HG03064 (cell line): ENCODE data around the gene SMURF2.
"Not testable (repeated sequence)": the region's sequence is repeated elsewhere in the genome, so short reads cannot be mapped to it uniquely, and the experiment has no call there.

Experiments
- ATAC-seq: cut with Tn5 transposase; IDR thresholded peaks from one replicate; pipeline ENCODE4 v1.9.1; 2021; ENCODE audit warnings: low read depth; ENCODE audit not compliant: unreplicated experiment

The SMURF2 gene

GRCh38 chr17:64634218-64634617 is 27.9 kb downstream of the SMURF2 start:
- no peak for ATAC-seq

DNA sequence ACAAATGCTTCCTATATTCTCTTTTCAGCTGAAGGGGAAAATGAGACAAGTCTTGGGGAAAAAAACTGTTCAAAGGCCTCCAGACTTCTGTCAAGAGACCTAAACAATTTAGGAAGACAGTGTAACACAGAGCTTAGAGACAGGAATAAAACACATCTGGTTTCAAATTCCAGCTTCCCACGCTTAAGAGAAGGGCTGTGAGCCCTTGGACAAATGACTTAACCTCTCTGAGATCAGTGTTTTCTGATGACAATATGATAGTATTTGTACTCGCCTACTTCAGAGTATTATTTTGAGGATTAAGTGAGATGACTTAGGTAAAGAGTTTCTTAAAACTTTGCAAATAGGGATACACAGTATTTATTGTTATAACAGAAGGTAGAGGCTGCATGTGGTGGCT is 29.5 kb downstream of the SMURF2 start:
- ATAC-seq: no peak

DNA sequence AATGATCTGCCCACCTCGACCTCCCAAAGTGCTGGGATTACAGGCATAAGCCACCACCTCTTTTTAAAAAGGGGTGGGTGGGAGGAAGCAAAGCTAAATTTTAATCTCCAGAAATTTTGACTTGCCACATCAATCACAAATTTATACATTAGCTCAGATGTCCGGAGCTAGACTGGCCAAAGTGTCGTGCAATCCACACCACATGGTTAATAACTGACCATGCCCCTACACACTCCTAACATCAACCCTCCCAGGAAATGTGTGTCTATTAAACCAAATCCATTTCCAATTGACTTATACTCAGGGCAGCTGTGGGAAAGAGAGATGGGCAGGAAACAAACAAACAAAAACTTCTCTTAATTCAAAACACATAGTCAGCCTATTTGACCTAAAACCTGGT is 29.9 kb downstream of the SMURF2 start:
- no peak for ATAC-seq

DNA sequence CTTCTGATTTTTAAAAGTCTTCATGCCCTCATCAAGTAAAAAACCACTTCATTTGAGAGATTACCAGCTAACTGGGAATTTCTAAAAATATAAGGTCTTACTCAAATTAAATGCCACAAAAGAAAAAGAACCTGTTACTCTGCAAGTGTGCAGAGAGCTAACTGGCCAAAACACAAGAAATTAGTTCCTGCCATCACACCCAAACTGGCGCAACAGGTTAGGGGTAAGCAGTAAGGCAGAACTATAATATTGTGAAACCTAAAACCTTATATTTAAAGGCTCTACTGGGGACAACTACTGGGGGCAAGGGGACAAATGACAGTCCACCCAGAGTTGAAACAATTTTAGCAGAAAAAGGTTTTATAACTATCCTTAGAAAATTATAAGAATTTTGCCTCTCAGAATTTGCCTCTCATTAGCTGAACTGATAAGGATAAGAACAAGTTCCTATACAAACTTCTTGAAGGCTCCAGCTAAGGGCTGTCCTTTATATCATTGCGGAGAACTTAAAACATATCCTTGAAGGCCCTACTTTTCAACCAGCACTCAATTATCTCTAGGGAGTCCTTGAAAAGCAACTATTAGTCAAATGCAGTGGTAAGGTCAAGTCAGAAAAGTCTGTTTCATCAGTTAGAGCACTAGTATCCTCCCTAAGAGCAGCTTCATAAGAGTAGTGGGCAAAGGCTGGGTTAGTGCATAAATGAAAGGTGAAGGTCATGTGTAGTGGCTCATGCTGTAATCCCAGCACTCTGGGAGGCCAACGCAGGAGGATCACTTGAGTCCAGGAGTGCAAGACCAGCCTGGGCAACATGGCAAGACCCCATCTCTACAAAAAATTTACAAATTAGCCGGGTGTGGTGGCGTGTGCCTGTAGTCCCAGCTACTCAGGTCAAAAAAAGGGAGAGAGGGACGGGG is 31.5 kb downstream of the SMURF2 start:
- ATAC-seq: no peak

DNA sequence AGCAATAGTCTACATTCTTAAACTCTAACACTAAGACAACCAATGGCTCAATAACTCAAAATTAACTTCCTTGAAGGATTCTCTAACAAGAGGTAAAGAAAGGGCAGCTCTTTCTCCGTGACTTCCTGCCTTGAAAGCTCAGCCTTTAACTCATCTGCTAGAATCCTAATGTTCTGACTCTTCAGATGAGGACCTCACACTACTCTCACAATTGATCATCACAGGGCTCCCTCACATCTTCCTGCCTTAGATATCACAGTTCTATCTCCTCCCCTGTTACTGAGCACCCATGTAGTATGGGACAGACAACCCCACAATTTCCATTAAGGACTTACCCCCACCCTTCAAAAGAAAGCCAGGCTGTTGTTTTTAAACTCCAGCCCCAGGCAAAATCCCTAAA is 33.5 kb downstream of the SMURF2 start:
- no peak for ATAC-seq

- no peak for ATAC-seq
These were observed 34.3 kb downstream of the SMURF2 start for GRCh38 chr17:64627797-64628196.

GRCh38 chr17:64626827-64627226 is 35.3 kb downstream of the SMURF2 start:
- no peak for ATAC-seq

DNA sequence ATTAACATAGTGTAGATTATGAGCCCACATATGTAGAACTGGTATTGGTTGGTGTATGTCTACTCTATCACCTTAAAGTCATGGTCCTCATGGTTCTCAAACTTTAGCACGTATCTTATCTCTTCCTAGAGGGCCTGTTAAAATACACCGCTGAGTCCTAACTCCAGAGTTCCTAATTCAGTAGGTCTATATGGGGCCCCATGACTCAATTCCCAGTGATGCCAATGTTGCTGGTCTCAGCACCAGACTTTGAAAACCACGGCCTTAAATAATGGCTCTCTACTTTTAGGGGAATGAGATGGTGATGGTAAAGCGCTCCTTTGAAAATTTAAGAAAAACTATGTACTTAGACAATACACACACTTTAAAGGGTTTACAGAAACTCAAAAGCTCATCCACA is 36.6 kb downstream of the SMURF2 start:
- no peak for ATAC-seq

GRCh38 chr17:64622931-64623654 is 39.0 kb downstream of the SMURF2 start:
- no peak for ATAC-seq

DNA sequence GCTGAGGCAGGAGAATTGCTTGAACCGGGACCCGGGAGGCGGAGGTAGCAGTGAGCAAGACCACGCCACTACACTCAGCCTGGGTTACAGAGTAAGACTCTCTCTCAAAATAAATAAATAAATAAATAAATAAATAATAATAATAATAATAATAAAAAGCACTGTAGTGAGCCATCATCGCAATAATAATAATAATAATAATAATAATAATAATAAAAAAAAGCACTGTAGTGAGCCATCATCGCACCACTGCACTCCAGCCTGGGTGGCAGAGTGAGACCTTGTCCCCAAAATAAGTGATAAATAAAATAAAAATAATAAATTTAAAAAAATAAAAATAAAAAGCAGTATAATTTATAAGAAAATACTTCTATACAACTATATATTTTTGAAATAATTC is 40.3 kb downstream of the SMURF2 start:
- no peak for ATAC-seq

- ATAC-seq: no peak
These were observed 43.3 kb downstream of the SMURF2 start for GRCh38 chr17:64618848-64619247.

DNA sequence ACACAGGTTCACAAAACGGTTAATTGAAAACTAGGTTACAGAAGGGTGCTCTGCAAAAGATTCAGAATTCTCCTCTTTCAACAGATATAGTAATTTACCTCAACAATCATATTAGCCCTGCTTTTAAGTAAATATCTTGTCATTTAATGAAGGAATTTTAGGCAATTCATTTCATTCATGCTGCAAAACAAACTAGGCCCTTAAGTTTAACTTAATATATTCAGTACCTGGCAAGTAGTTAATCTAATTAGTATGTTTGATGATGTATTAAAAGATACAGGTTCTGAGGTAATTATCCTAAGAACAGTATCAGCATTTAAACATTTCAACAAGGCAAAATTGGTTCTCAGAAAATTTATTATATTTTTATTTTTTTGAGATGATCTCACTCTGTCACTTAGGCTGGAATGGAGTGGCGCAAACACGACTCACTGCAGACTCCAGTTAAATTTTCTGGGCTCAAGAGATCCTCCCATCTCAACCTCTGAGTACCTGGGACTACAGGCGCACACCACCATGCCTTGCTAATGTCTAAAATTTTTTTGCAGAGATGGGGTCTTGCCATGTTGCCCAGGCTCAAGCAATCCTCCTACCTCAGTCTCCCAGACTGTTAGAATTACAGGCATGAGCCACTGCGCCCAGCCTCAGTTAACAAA is 44.9 kb downstream of the SMURF2 start:
- no peak for ATAC-seq

DNA sequence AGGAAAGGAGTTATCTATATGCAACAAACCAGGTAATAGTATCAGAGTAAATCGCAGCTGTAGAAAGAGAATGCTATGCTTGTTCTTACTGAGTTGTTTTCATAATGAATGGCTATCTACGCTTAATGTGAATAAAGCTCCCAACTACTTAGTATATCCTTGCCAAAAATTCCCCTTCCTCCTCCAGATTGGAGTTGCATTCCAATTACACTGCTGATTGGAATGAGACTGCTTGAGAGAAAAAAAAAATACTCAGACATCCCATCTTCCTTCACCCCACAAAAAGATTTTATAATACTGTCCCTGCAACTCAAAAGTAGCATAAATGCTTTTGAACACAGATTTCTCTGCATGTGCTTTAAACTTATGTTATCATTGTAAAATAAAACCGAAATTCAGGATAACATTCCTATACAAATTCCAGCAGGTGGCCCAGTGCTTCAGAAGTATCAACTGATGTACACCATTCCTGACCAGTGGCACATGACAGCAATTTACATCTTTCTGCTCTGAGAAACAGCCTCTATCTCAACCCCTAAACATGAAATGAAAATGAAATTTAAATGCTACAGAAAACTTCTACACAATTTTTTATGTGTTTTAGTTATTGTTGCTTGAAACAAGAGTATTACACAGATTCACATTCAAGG is 47.0 kb downstream of the SMURF2 start:
- no peak for ATAC-seq

DNA sequence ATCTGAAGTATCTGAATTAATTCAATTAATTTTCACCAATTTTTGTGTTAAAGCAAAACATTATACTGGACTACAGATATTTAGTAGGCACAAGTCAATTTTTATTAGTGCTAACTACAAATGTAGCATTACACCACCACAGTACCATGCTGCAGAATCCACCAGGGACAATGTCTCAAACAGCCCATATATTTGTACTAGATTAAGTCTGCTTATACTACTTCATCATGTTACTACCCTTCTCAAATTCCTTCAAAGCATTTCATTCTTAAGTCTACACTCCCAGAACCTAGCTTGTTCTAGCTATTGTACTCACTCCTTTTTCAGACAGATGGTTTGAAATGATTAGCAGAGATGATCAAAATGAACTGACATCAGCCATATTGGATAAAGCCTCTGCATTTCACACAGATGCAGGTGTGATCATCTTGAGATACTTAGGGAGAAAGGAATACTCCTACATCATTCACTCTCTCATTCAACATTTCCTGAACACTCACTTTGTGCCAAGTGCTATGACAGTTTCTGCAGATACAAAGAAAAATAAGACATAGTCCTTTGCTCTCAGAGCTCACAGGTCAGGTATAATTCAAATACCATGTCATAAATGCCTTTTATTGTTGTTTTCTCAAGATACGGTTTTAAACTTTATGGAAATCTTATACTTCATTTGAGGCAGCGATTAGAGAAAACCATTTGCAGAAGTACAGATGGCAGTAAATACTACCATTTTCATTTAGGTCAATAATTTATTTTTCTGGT is 47.7 kb downstream of the SMURF2 start:
- ATAC-seq: no peak

DNA sequence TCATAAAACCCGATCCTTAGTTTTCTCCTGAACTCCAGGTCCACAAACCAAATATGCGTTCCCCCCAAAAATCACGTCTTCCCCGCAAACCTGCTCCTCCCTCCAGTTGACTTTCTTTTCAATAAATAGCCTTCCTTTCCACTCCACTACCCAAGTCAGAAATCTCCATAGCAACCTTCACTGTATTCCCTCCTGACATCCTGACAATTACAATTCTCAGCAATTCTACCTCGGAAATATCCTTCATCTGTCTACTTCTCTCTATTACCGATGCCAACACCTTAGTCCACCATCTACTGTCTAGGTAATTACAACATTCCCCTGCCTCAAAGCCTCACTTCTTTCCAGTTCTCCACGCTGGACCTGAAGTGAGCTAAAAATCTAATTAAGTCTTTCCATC is 50.7 kb downstream of the SMURF2 start:
- no peak for ATAC-seq

DNA sequence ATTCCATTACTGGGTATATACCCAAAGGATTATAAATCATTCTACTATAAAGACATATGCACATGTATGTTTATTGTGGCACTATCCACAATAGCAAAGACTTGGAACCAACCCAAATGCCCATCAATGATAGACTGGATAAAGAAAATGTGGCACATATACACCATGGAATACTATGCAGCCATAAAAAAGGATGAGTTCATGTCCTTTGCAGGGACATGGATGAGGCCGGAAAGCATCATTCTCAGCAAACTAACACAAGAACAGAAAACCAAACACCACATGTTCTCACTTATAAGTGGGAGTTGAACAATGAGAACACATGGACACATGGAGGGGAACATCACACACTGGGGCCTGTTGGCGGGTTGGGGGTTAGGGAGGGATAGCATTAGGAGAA is 51.9 kb downstream of the SMURF2 start:
- not testable (repeated sequence) for ATAC-seq

GRCh38 chr17:64608571-64608981 is 53.5 kb downstream of the SMURF2 start:
- ATAC-seq: no peak

- no peak for ATAC-seq
These were observed 54.1 kb downstream of the SMURF2 start for GRCh38 chr17:64607862-64608565.

- ATAC-seq: not testable (repeated sequence)
These were observed 57.6 kb downstream of the SMURF2 start for GRCh38 chr17:64604532-64604931.
